A673 (cell line): ENCODE data around the gene PCOLCE2. TPM values are rescaled to one million over a fixed set of nuclear protein-coding genes. Genes with fewer than 3 reads are reported as not detected.
A peak's percentile ranks its signal among the peaks of the same experiment; 100 is the strongest.

Experiments
- BruUV-seq: library from RNA; stranded (reverse); fragments of 400-500 nt; replicated peaks from 2 replicates; lab custom pipeline; 2021; lab: Mats Ljungman, UMichigan
- CTCF ChIA-PET: fragments of 300-600 bp; sonication (Branson Sonifier 250); formaldehyde crosslinking; loops from one replicate; lab custom pipeline; 2022; ENCODE audit warnings: antibody characterized with exemption; lab: Charles Lee
- POLR2A ChIA-PET: fragments of 300-600 bp; sonication (Branson Sonifier 250); formaldehyde crosslinking; loops from one replicate; lab custom pipeline; 2022; ENCODE audit warnings: antibody characterized with exemption; ENCODE audit not compliant: low non-redundant PET; lab: Charles Lee
- DNase-seq: peaks from one replicate; pipeline ENCODE4 v3.0.0-alpha.2; 2015; ENCODE audit warnings: low spot score
- H3K27ac ChIP-seq: fragments of 200-600 bp; sonication (generic); 2 replicates; pipeline ENCODE4 v1.5.1; 2016; ENCODE audit warnings: mixed run types, low read depth, mild to moderate bottlenecking, mixed read lengths, antibody characterized with exemption, low read length; ENCODE audit not compliant: poor library complexity, severe bottlenecking
- H3K27me3 ChIP-seq: fragments of 200-600 bp; sonication (generic); replicated peaks from 2 replicates; pipeline ENCODE4 v1.6.1; 2017; ENCODE audit warnings: mixed run types, low read depth, mild to moderate bottlenecking, mixed read lengths, antibody characterized with exemption, low read length; ENCODE audit not compliant: insufficient read depth, poor library complexity
- H3K36me3 ChIP-seq: fragments of 200-600 bp; sonication (generic); 2 replicates; pipeline ENCODE4 v1.6.1; 2016; ENCODE audit warnings: mixed run types, mild to moderate bottlenecking, mixed read lengths, antibody characterized with exemption, low read length; ENCODE audit not compliant: insufficient read depth, poor library complexity, severe bottlenecking
- H3K4me1 ChIP-seq: fragments of 200-600 bp; sonication (generic); 2 replicates; pipeline ENCODE4 v1.6.1; 2017; ENCODE audit warnings: mixed run types, mild to moderate bottlenecking, mixed read lengths, antibody characterized with exemption, low read length; ENCODE audit not compliant: insufficient read depth, poor library complexity, severe bottlenecking
- H3K4me3 ChIP-seq: fragments of 200-600 bp; sonication (generic); 2 replicates; pipeline ENCODE4 v1.5.1; 2016; ENCODE audit warnings: low read depth, mixed run types, mild to moderate bottlenecking, mixed read lengths, low read length; ENCODE audit not compliant: poor library complexity, severe bottlenecking
- H3K9me3 ChIP-seq: fragments of 200-600 bp; sonication (generic); 2 replicates; pipeline ENCODE4 v1.6.1; 2016; ENCODE audit warnings: mixed run types, low read depth, mild to moderate bottlenecking, mixed read lengths, antibody characterized with exemption, low read length; ENCODE audit not compliant: poor library complexity, severe bottlenecking
- CTCF ChIP-seq: fragments of 300-800, 200-600 bp; sonication (generic); conservative IDR thresholded peaks from 2 replicates; pipeline ENCODE4 v1.5.1; 2017; ENCODE audit warnings: low read depth, mild to moderate bottlenecking, antibody characterized with exemption, low read length, moderate library complexity, mixed read lengths
- EZH2 ChIP-seq: fragments of 200-600 bp; sonication (generic); IDR thresholded peaks from 2 replicates; pipeline ENCODE4 v1.6.1; 2017; ENCODE audit warnings: borderline replicate concordance, low read depth, mild to moderate bottlenecking, mixed read lengths, antibody characterized with exemption, low read length; ENCODE audit not compliant: poor library complexity, severe bottlenecking
- intact Hi-C: fragments of 100-400 bp; cut with micrococcal nuclease; formaldehyde crosslinking; loops from one replicate; pipeline ENCODE4 v1.10.0; 2022; ENCODE audit not compliant: unreplicated experiment
- total RNA-seq: library from RNA; stranded (reverse); gene quantifications from 2 replicates; pipeline ENCODE4 v1.2.3, GENCODE V29; 2021

Gene PCOLCE2
- total RNA-seq, 1 experiment from 2014 or later: 6.4 TPM

- ChIA-PET CTCF (no interaction called here), POLR2A (no interaction called here)
- Histone ChIP-seq H3K36me3 (no peaks in the 10 kb centered on the region), H3K4me1 (no peaks in the 10 kb centered on the region), H3K9me3 (no peaks in the 10 kb centered on the region), H3K27ac (no peak overlapping the region), H3K4me3 (no peak overlapping the region), H3K27me3 (no peaks in the 10 kb centered on the region)
- BruUV-seq: no TSS peak
- DNase-seq: no peak
- no peak for TF ChIP-seq EZH2
- TF ChIP-seq CTCF: no peak
- intact Hi-C loops: no loop called here
These were observed 51.4 kb downstream of the PCOLCE2 start for GRCh38 chr3:142837526-142837925.

- CTCF ChIA-PET: interaction anchor here (0.5 to 1.7 kb wide), 19 partner anchors 11 to 1036 kb away, joined by 3 to 12 read pairs (median 3); no protein-coding TSS in a partner anchor
- Histone ChIP-seq H3K36me3 (no peaks in the 10 kb centered on the region), H3K9me3 (no peaks in the 10 kb centered on the region), H3K27ac (no peak overlapping the region), H3K4me1 (no peaks in the 10 kb centered on the region), H3K4me3 (no peak overlapping the region), H3K27me3 (no peaks in the 10 kb centered on the region)
- DNase-seq: peak; percentile 77
- intact Hi-C loops: loop anchor here (1.0 to 2.0 kb wide), 3 partner anchors 158 to 242 kb away; no protein-coding TSS in a partner anchor
- BruUV-seq: no TSS peak
- POLR2A ChIA-PET: interaction anchor here (0.6 kb wide), 1 partner anchor 165 kb away, joined by 3 read pairs; no protein-coding TSS in a partner anchor
- no peak for TF ChIP-seq EZH2
- peak; percentile 93 for TF ChIP-seq CTCF
These were observed 60.1 kb downstream of the PCOLCE2 start for GRCh38 chr3:142828703-142829305.

- Histone ChIP-seq H3K27ac (no peak overlapping the region), H3K9me3 (no peaks in the 10 kb centered on the region), H3K27me3 (no peaks in the 10 kb centered on the region), H3K4me1 (no peaks in the 10 kb centered on the region), H3K36me3 (no peaks in the 10 kb centered on the region), H3K4me3 (no peak overlapping the region)
- ChIA-PET POLR2A (no interaction called here), CTCF (no interaction called here)
- no peak for DNase-seq
- intact Hi-C loops: no loop called here
- TF ChIP-seq EZH2 (no peak), CTCF (no peak)
- BruUV-seq: no TSS peak
These were observed 69.7 kb downstream of the PCOLCE2 start for GRCh38 chr3:142819179-142819578.
